Ovary (tissue), 3 donors: ENCODE results near the gene SAG.

Source experiments
- CTCF ChIP-seq, 3 donors: fragments of 450-650 bp in 2 of 3; fragments of 200-600 bp in 1 of 3; IDR thresholded peaks; one replicate each; pipeline versions ENCODE4 v1.5.1 to v1.8.0; 2016 to 2022; ENCODE audit warnings: antibody characterized with exemption in 3 of 3, mild to moderate bottlenecking in 1 of 3
- EP300 ChIP-seq: sonication (generic); formaldehyde crosslinking; IDR thresholded peaks from one replicate; pipeline ENCODE4 v1.6.1; 2017; ENCODE audit warnings: antibody characterized with exemption
- POLR2A ChIP-seq: fragments of 450-650 bp; IDR thresholded peaks from one replicate; pipeline ENCODE4 v1.6.1; 2017; ENCODE audit warnings: antibody characterized with exemption, mild to moderate bottlenecking, moderate library complexity
- donor health status: DM: no; HTN: no; CAD: no.

DNA sequence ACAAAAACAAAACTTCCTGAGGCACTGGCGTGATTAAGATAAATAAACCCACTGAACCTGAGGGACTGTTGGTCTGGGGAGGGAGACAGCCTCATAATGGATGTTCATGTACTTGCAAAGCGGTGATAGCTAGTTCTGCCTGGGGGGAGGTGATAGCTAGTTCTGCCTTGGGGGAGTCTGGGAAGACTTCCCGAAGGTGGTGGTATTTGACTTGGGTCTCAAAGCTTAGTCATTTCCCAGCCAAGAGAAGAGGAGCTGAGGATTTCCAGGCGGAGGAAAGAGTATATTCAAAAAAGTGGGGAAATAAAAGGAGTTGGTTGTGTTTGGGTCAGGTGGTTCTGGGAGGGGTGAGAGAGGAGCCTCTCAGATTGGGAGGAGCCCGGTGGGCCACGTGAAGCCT lies 71.4 kb downstream of the SAG start:
- TF ChIP-seq CTCF (IDR thresholded peaks at IDR 0.05) (no peak), EP300 (no peak), POLR2A (no peak)
